Measurements from ENCODE around the gene CAMTA1.
"Not testable (repeated sequence)": the region's sequence is repeated elsewhere in the genome, so short reads cannot be mapped to it uniquely, and the experiment has no call there.

The CAMTA1 gene

GRCh38 chr1:7587773-7588456 lies 802.7 kb downstream of the CAMTA1 start:
- no peak for ATAC-seq

- no peak for ATAC-seq
Measured at GRCh38 chr1:7588457-7588827, 803.2 kb downstream of the CAMTA1 start.

- ATAC-seq, result no peak
Measured at GRCh38 chr1:7589080-7589735, 804.0 kb downstream of the CAMTA1 start.

GRCh38 chr1:7589774-7590425 lies 804.6 kb downstream of the CAMTA1 start:
- ATAC-seq, result no peak

- ATAC-seq, result no peak
Measured at GRCh38 chr1:7590426-7590790, 805.2 kb downstream of the CAMTA1 start.

GRCh38 chr1:7591565-7591964 lies 806.3 kb downstream of the CAMTA1 start:
- ATAC-seq, result no peak

- ATAC-seq, result no peak
Measured at GRCh38 chr1:7592120-7592798, 807.0 kb downstream of the CAMTA1 start.

- no peak for ATAC-seq
Measured at GRCh38 chr1:7594002-7594713, 808.9 kb downstream of the CAMTA1 start.

- no peak for ATAC-seq
Measured at GRCh38 chr1:7594714-7595295, 809.6 kb downstream of the CAMTA1 start.

GRCh38 chr1:7595336-7595735 lies 810.1 kb downstream of the CAMTA1 start:
- no peak for ATAC-seq

- ATAC-seq, result no peak
Measured at GRCh38 chr1:7596126-7596965, 811.1 kb downstream of the CAMTA1 start.

GRCh38 chr1:7598058-7598457 lies 812.8 kb downstream of the CAMTA1 start:
- ATAC-seq, result not testable (repeated sequence)

GRCh38 chr1:7604906-7605305 lies 819.7 kb downstream of the CAMTA1 start:
- ATAC-seq, result not testable (repeated sequence)

- no peak for ATAC-seq
Measured at GRCh38 chr1:7606096-7606495, 820.8 kb downstream of the CAMTA1 start.

- no peak for ATAC-seq
Measured at GRCh38 chr1:7607097-7607496, 821.8 kb downstream of the CAMTA1 start.

- ATAC-seq, result no peak
Measured at GRCh38 chr1:7608628-7609305, 823.5 kb downstream of the CAMTA1 start.

- no peak for ATAC-seq
Measured at GRCh38 chr1:7609311-7609994, 824.2 kb downstream of the CAMTA1 start.

- no peak for ATAC-seq
Measured at GRCh38 chr1:7610106-7610731, 825.0 kb downstream of the CAMTA1 start.

- ATAC-seq, result no peak
Measured at GRCh38 chr1:7610936-7611335, 825.7 kb downstream of the CAMTA1 start.

Measured in activated CD4-positive, CD25-positive, alpha-beta regulatory T cell treated with anti-CD3 and anti-CD28 coated beads, Interleukin-2, amount 50 U/mL, for 24 hours (primary cell).